GM13976 (cell line): Measurements from ENCODE around the gene KCNJ12.

ENCODE experiments used
- DNase-seq: peaks from one replicate; pipeline ENCODE4 v3.0.0; 2012; ENCODE audit warnings: low spot score
- CTCF ChIP-seq: IDR thresholded peaks from 2 replicates; pipeline ENCODE4 v1.5.1; 2012; ENCODE audit warnings: borderline replicate concordance, mild to moderate bottlenecking; ENCODE audit not compliant: insufficient read depth; ENCODE audit errors: extremely low read depth, missing control alignments, control extremely low read depth
- in situ Hi-C: fragments of 300-500 bp; cut with MboI; formaldehyde crosslinking; loops from one replicate; pipeline ENCODE4 v1.12.0; 2022; ENCODE audit warnings: low sequenced_read_pairs, mixed read lengths, inconsistent platforms; ENCODE audit not compliant: unreplicated experiment

Gene KCNJ12

GRCh38 chr17:21372256-21372954 is 3.8 kb upstream of the KCNJ12 start:
- TF ChIP-seq CTCF: no peak
- DNase-seq: no peak
- in situ Hi-C loops: no loop called here

GRCh38 chr17:21373036-21373435 is 3.1 kb upstream of the KCNJ12 start:
- in situ Hi-C loops: no loop called here
- DNase-seq: no peak
- no peak for TF ChIP-seq CTCF

GRCh38 chr17:21373696-21374440 is 2.3 kb upstream of the KCNJ12 start:
- DNase-seq: no peak
- no peak for TF ChIP-seq CTCF
- in situ Hi-C loops: no loop called here

GRCh38 chr17:21374441-21375161 is 1.6 kb upstream of the KCNJ12 start:
- in situ Hi-C loops: no loop called here
- no peak for DNase-seq
- TF ChIP-seq CTCF: no peak

GRCh38 chr17:21375162-21375560 is 996 bp upstream of the KCNJ12 start:
- no peak for TF ChIP-seq CTCF
- in situ Hi-C loops: no loop called here
- DNase-seq: no peak

- in situ Hi-C loops: no loop called here
- no peak for DNase-seq
- no peak for TF ChIP-seq CTCF
Measured at GRCh38 chr17:21375757-21376080, 438 bp upstream of the KCNJ12 start.
